ENCODE results near the gene TNFAIP8.

The TNFAIP8 gene

DNA sequence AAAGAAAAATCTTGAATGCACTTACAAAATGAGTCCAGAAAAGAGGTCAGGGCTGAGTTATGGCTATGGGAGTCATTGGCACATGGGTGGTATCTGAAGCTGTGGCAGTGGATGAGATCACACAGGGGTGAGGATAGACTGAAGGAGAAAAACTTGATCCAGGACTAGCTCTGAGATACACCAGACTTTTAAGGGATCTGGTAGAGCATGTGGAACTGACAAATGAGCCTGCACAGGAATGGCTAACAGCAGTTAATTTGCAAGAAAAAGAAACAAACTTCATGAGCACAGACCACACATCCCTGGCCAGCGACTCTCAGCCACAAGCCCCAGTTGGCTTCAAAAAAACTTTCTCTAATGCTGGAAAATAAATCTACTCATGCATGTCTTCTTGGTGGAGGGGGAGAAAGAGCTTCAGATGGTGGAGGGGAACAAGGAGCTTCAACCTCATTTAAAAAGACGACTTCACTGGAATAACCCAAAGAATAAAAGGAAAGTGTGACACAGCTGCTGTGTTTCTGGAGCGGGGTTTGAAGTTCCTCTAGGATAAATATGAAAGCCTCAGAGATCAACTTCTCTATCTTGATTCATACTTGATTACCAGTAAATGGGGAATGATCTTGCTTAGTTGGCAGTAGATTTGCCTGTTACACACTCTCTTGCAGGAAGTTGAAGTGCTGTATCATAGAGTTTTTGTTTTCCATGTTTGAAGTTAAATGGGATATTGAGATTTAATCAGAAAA is 33.6 kb downstream of the TNFAIP8 start:
- Histone ChIP-seq H3K4me1 (ENCODE audit: control insufficient read depth, low read length) (peaks cover 42% of the 10 kb centered on the region), H3K4me2 (ENCODE audit: low read length) (peak overlapping the region; percentile 26), H3K27me3 (ENCODE audit: control insufficient read depth, low read length) (no peaks in the 10 kb centered on the region), H4K20me1 (ENCODE audit: control insufficient read depth, insufficient read depth, low read depth, low read length) (no peaks in the 10 kb centered on the region), H3K9me2 (replicated peaks; ENCODE audit: control insufficient read depth, low read length) (no peaks in the 10 kb centered on the region), H3K4me3 (ENCODE audit: low read length) (0 out of 2 replicates have a peak overlapping the region, but pooled peaks have one; percentile 9), H3F3A (ENCODE audit: control insufficient read depth, insufficient read depth) (peaks cover 3% of the 10 kb centered on the region; the same call in 1 of the 2 replicates), H3K36me3 (ENCODE audit: control insufficient read depth, low read length) (peaks cover 11% of the 10 kb centered on the region), H3K79me2 (ENCODE audit: control insufficient read depth, low read length) (no peaks in the 10 kb centered on the region; the same call in 1 of the 2 replicates), H3K27ac (ENCODE audit: low read depth, low read length) (peak overlapping the region; percentile 1; the same call in 1 of the 2 replicates), H3K9me3 (ENCODE audit: control insufficient read depth, insufficient read depth, low read length) (no peaks in the 10 kb centered on the region)
- no peak for TF ChIP-seq EZH2phosphoT487 (IDR thresholded peaks at IDR 0.05; ENCODE audit: borderline replicate concordance, low read length)
- TF ChIP-seq, protein P1, sequence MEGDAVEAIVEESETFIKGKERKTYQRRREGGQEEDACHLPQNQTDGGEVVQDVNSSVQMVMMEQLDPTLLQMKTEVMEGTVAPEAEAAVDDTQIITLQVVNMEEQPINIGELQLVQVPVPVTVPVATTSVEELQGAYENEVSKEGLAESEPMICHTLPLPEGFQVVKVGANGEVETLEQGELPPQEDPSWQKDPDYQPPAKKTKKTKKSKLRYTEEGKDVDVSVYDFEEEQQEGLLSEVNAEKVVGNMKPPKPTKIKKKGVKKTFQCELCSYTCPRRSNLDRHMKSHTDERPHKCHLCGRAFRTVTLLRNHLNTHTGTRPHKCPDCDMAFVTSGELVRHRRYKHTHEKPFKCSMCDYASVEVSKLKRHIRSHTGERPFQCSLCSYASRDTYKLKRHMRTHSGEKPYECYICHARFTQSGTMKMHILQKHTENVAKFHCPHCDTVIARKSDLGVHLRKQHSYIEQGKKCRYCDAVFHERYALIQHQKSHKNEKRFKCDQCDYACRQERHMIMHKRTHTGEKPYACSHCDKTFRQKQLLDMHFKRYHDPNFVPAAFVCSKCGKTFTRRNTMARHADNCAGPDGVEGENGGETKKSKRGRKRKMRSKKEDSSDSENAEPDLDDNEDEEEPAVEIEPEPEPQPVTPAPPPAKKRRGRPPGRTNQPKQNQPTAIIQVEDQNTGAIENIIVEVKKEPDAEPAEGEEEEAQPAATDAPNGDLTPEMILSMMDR (IDR thresholded peaks at IDR 0.05; ENCODE audit: low read depth, low read length, poor library complexity, severe bottlenecking): no peak

DNA sequence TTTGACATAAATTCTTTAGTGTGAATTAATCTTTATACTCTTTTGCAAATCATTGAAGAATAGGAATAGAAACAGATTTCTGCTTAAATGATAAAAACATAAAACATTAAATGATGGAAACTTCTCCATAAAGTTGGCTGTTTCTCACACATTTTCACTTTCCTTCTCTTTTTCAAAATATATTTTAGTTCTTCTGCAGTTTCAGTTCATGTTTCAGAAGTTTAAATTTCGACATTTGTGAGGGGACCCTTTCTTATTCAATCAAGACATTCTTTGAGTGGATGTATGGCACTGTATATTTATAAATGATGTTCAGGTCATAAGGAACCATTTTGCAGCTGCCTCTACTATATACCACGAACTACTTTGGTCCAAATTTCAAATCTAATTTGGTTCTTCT is 34.6 kb downstream of the TNFAIP8 start:
- H3K79me2 ChIP-seq (ENCODE audit: control insufficient read depth, low read length): no peaks in the 10 kb centered on the region; the same call in 1 of the 2 replicates
- peak overlapping the region; percentile 1; the same call in 1 of the 2 replicates for H3K27ac ChIP-seq (ENCODE audit: low read depth, low read length)
- H3K27me3 ChIP-seq (ENCODE audit: control insufficient read depth, low read length): no peaks in the 10 kb centered on the region

DNA sequence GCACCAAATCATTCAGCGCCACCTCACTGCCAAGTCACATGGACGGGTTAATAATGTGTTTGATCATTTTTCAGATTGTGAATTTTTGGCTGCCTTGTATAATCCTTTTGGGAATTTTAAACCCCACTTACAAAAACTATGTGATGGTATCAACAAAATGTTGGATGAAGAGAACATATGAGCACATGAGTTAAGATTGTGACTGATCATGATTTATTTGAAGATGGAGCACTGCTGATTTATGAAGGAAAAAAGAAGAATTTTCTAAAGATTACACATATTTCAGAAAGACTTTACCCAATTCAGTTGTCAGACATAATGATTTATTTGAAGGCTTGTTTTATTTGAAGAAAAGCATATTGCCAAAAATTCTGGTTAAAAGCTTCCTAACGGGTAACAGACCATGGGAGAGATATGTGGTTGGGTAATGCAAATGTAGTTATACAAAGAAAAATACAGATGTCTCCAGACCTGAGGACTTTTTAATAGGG is 37.4 kb downstream of the TNFAIP8 start:
- Histone ChIP-seq H4K20me1 (ENCODE audit: control insufficient read depth, insufficient read depth, low read depth, low read length) (no peaks in the 10 kb centered on the region), H3K27me3 (ENCODE audit: control insufficient read depth, low read length) (no peaks in the 10 kb centered on the region), H3K9me2 (replicated peaks; ENCODE audit: control insufficient read depth, low read length) (no peaks in the 10 kb centered on the region), H3K36me3 (ENCODE audit: control insufficient read depth, low read length) (peaks cover 11% of the 10 kb centered on the region), H3K79me2 (ENCODE audit: control insufficient read depth, low read length) (no peaks in the 10 kb centered on the region), H3K4me3 (ENCODE audit: low read length) (no peak overlapping the region), H3F3A (ENCODE audit: control insufficient read depth, insufficient read depth) (peaks cover 3% of the 10 kb centered on the region; the same call in 1 of the 2 replicates), H3K27ac (ENCODE audit: low read depth, low read length) (no peak overlapping the region), H3K4me1 (ENCODE audit: control insufficient read depth, low read length) (peaks cover 73% of the 10 kb centered on the region), H3K4me2 (ENCODE audit: low read length) (no peak overlapping the region), H3K9me3 (ENCODE audit: control insufficient read depth, insufficient read depth, low read length) (no peaks in the 10 kb centered on the region)
- TF ChIP-seq, protein P1 (IDR thresholded peaks at IDR 0.05; ENCODE audit: low read depth, low read length, poor library complexity, severe bottlenecking): no peak
- no peak for TF ChIP-seq EZH2phosphoT487 (IDR thresholded peaks at IDR 0.05; ENCODE audit: borderline replicate concordance, low read length)

More for the DNA sequence above, 34.6 kb downstream of the TNFAIP8 start:
- Histone ChIP-seq H3K4me2 (ENCODE audit: low read length) (peak overlapping the region; percentile 26), H3K9me2 (replicated peaks; ENCODE audit: control insufficient read depth, low read length) (no peaks in the 10 kb centered on the region), H3K36me3 (ENCODE audit: control insufficient read depth, low read length) (peaks cover 11% of the 10 kb centered on the region), H3K4me1 (ENCODE audit: control insufficient read depth, low read length) (peaks cover 48% of the 10 kb centered on the region), H3F3A (ENCODE audit: control insufficient read depth, insufficient read depth) (peaks cover 3% of the 10 kb centered on the region; the same call in 1 of the 2 replicates), H3K9me3 (ENCODE audit: control insufficient read depth, insufficient read depth, low read length) (no peaks in the 10 kb centered on the region), H3K4me3 (ENCODE audit: low read length) (peak overlapping the region; percentile 1; the same call in 1 of the 2 replicates), H4K20me1 (ENCODE audit: control insufficient read depth, insufficient read depth, low read depth, low read length) (no peaks in the 10 kb centered on the region)
- TF ChIP-seq, protein P1 (IDR thresholded peaks at IDR 0.05; ENCODE audit: low read depth, low read length, poor library complexity, severe bottlenecking): no peak
- TF ChIP-seq EZH2phosphoT487 (IDR thresholded peaks at IDR 0.05; ENCODE audit: borderline replicate concordance, low read length): no peak

Measured in DOHH2 (cell line).